GM21786 (cell line): Measurements from ENCODE around the gene ANKH.

Source experiments
- ATAC-seq: cut with Tn5 transposase; IDR thresholded peaks from one replicate; pipeline ENCODE4 v1.9.1; 2021; ENCODE audit not compliant: unreplicated experiment

ANKH gene

GRCh38 chr5:14741801-14742440 lies 129.7 kb downstream of the ANKH start:
- ATAC-seq: no peak

GRCh38 chr5:14741131-14741530 lies 130.4 kb downstream of the ANKH start:
- ATAC-seq: no peak

- ATAC-seq: no peak
These were observed 131.6 kb downstream of the ANKH start for GRCh38 chr5:14739981-14740380.

GRCh38 chr5:14739538-14739937 lies 132.0 kb downstream of the ANKH start:
- no peak for ATAC-seq

- no peak for ATAC-seq
These were observed 133.5 kb downstream of the ANKH start for GRCh38 chr5:14738050-14738449.

GRCh38 chr5:14737291-14737690 lies 134.3 kb downstream of the ANKH start:
- no peak for ATAC-seq

- no peak for ATAC-seq
These were observed 135.6 kb downstream of the ANKH start for GRCh38 chr5:14735944-14736343.

GRCh38 chr5:14734396-14734795 lies 137.2 kb downstream of the ANKH start:
- no peak for ATAC-seq

GRCh38 chr5:14733661-14734060 lies 137.9 kb downstream of the ANKH start:
- no peak for ATAC-seq

GRCh38 chr5:14732991-14733390 lies 138.6 kb downstream of the ANKH start:
- ATAC-seq: no peak

GRCh38 chr5:14730881-14731280 lies 140.7 kb downstream of the ANKH start:
- ATAC-seq: no peak

GRCh38 chr5:14730466-14730865 lies 141.1 kb downstream of the ANKH start:
- ATAC-seq: no peak

GRCh38 chr5:14729448-14730385 lies 141.9 kb downstream of the ANKH start:
- ATAC-seq: no peak

GRCh38 chr5:14728459-14728938 lies 143.1 kb downstream of the ANKH start:
- ATAC-seq: no peak

- no peak for ATAC-seq
These were observed 143.6 kb downstream of the ANKH start for GRCh38 chr5:14727928-14728458.

- no peak for ATAC-seq
These were observed 144.1 kb downstream of the ANKH start for GRCh38 chr5:14727428-14727865.

GRCh38 chr5:14726066-14726838 lies 145.3 kb downstream of the ANKH start:
- no peak for ATAC-seq

- ATAC-seq: no peak
These were observed 146.9 kb downstream of the ANKH start for GRCh38 chr5:14724633-14725032.

- ATAC-seq: no peak
These were observed 147.9 kb downstream of the ANKH start for GRCh38 chr5:14723701-14724132.

- no peak for ATAC-seq
These were observed 148.7 kb downstream of the ANKH start for GRCh38 chr5:14722923-14723322.
